Cardiac fibroblast (primary cell): Measurements from ENCODE around the gene NEO1.
"Not testable (repeated sequence)": the region's sequence is repeated elsewhere in the genome, so short reads cannot be mapped to it uniquely, and the experiment has no call there.

ENCODE experiments used
- DNase-seq, 2 donors: peaks; one replicate each; pipeline versions ENCODE4 v3.0.0 to v3.0.0-alpha.2; 2010; ENCODE audit warnings: low read depth in 2 of 2
- H3K4me3 ChIP-seq, 2 donors: replicated peaks in 1 of 2; 1 replicate in 1 of 2; 2 replicates in 1 of 2; pipeline ENCODE4 v1.5.1; 2011; ENCODE audit warnings: low read depth in 2 of 2, low read length in 2 of 2, mild to moderate bottlenecking in 2 of 2, moderate library complexity in 1 of 2
- CTCF ChIP-seq: IDR thresholded peaks from one replicate; pipeline ENCODE4 v1.5.1; 2011; ENCODE audit warnings: low read depth, mild to moderate bottlenecking, low read length, inconsistent platforms

Gene NEO1

GRCh38 chr15:73165435-73165834 is 113.2 kb downstream of the NEO1 start:
- H3K4me3 ChIP-seq, result no peak overlapping the region
- no peak for TF ChIP-seq CTCF
- no peak for DNase-seq

GRCh38 chr15:73165844-73166243 is 113.6 kb downstream of the NEO1 start:
- H3K4me3 ChIP-seq, result no peak overlapping the region
- TF ChIP-seq CTCF, result no peak
- no peak for DNase-seq

GRCh38 chr15:73166711-73167110 is 114.4 kb downstream of the NEO1 start:
- not testable (repeated sequence) for H3K4me3 ChIP-seq, DNase-seq

GRCh38 chr15:73168487-73168886 is 116.2 kb downstream of the NEO1 start:
- TF ChIP-seq CTCF, result no peak
- no peak overlapping the region for H3K4me3 ChIP-seq
- no peak for DNase-seq

GRCh38 chr15:73171711-73172110 is 119.4 kb downstream of the NEO1 start:
- no peak for TF ChIP-seq CTCF
- H3K4me3 ChIP-seq, result no peak overlapping the region
- no peak for DNase-seq

- peak in 1 of 2 donors; percentile 16 for DNase-seq
- H3K4me3 ChIP-seq, result no peak overlapping the region
- TF ChIP-seq CTCF, result no peak
Observed at GRCh38 chr15:73172508-73172907, 120.2 kb downstream of the NEO1 start.

- TF ChIP-seq CTCF, result no peak
- no peak overlapping the region for H3K4me3 ChIP-seq
- no peak for DNase-seq
Observed at GRCh38 chr15:73174171-73174570, 121.9 kb downstream of the NEO1 start.
